A549 (cell line): ENCODE results near the gene SLC66A2. TPM values are rescaled to one million over a fixed set of nuclear protein-coding genes. Genes with fewer than 3 reads are reported as not detected.

Experiments
- ATAC-seq, 2 experiments: fragments of 200-7000 bp in 1 of 2; fragments of >200 bp in 1 of 2; cut with Nextera tagmentation in 1 of 2; cut with Tn5 transposase in 1 of 2; 3 replicates each; pipeline versions ENCODE4 v1.8.0 to v1.9.1; 2018 to 2020; ENCODE audit warnings: mild to moderate bottlenecking in 1 of 2, moderate library complexity in 1 of 2
- CTCF ChIA-PET: fragments of 300-600 bp; sonication (Branson Sonifier 250); formaldehyde crosslinking; extraction: SDS; loops from one replicate; lab custom pipeline; 2021; ENCODE audit warnings: antibody characterized with exemption, inconsistent platforms; lab: Yijun Ruan, JAX
- POLR2A ChIA-PET: fragments of 350-600 bp; formaldehyde crosslinking; extraction: SDS; loops from one replicate; lab custom pipeline; 2021; ENCODE audit warnings: antibody characterized with exemption, inconsistent platforms; lab: Yijun Ruan, JAX
- DNase-seq, 2 experiments: peaks; one replicate each; pipeline versions ENCODE4 v3.0.0 to v3.0.0-alpha.2; 2011 to 2016; ENCODE audit warnings: low read depth in 1 of 2, low spot score in 1 of 2
- FAIRE-seq: peaks from 2 replicates; lab custom pipeline; 2011; peaks lifted over from hg19 to GRCh38; lab: Jason Lieb, UNC
- H3K27ac ChIP-seq, 2 experiments: fragments of >200 bp; sonication (Bioruptor Twin); formaldehyde crosslinking; 3 replicates each; pipeline ENCODE4 v1.5.1; 2016 to 2017
- H3K4me1 ChIP-seq: fragments of >200 bp; sonication (Bioruptor Twin); formaldehyde crosslinking; 3 replicates; pipeline ENCODE4 v1.6.1; 2016
- H3K4me2 ChIP-seq: fragments of >200 bp; sonication (Bioruptor Twin); formaldehyde crosslinking; 3 replicates; pipeline ENCODE4 v1.6.1; 2016
- H3K4me3 ChIP-seq: fragments of >200 bp; sonication (Bioruptor Twin); formaldehyde crosslinking; 3 replicates; pipeline ENCODE4 v1.5.1; 2016
- H3K9me3 ChIP-seq: fragments of >200 bp; sonication (Bioruptor Twin); formaldehyde crosslinking; 3 replicates; pipeline ENCODE4 v1.6.1; 2016
- ATOH8 ChIP-seq: fragments of 250-450 bp; sonication (Bioruptor Pico); IDR thresholded peaks from 2 replicates; pipeline ENCODE4 v1.5.0; 2020; ENCODE audit warnings: low read depth, mild to moderate bottlenecking, moderate library complexity
- CBX2 ChIP-seq: fragments of 200-600 bp; sonication (generic); IDR thresholded peaks from 2 replicates; pipeline ENCODE4 v1.6.1; 2016; ENCODE audit warnings: low read depth, mild to moderate bottlenecking, borderline replicate concordance
- CHD2 ChIP-seq: fragments of 150-350 bp; IDR thresholded peaks from 2 replicates; pipeline ENCODE4 v1.6.1; 2014; ENCODE audit warnings: low read length; ENCODE audit not compliant: partially characterized antibody
- CHD4 ChIP-seq: fragments of 200-600 bp; sonication (generic); IDR thresholded peaks from 2 replicates; pipeline ENCODE4 v1.6.1; 2016; ENCODE audit warnings: antibody characterized with exemption, mild to moderate bottlenecking, borderline replicate concordance
- EHMT2 ChIP-seq: fragments of 200-600 bp; sonication (generic); IDR thresholded peaks from 2 replicates; pipeline ENCODE4 v1.6.1; 2016; ENCODE audit warnings: antibody characterized with exemption, low read depth, mild to moderate bottlenecking, moderate library complexity
- EP300 ChIP-seq, 2 experiments: fragments of >200 bp; sonication (Bioruptor Twin); formaldehyde crosslinking; IDR thresholded peaks; 2 replicates in 1 of 2; 3 replicates in 1 of 2; pipeline ENCODE4 v1.6.1; 2016 to 2017
- ESRRA ChIP-seq: fragments of 150-350 bp; IDR thresholded peaks from 2 replicates; pipeline ENCODE4 v1.6.1; 2014; ENCODE audit warnings: mild to moderate bottlenecking, low read length, borderline replicate concordance
- FOSL2 ChIP-seq, 2 experiments: fragments of 450-650 bp in 1 of 2; fragments of >200 bp in 1 of 2; sonication (Bioruptor Twin) in 1 of 2; formaldehyde crosslinking; IDR thresholded peaks; 2 replicates each; pipeline versions ENCODE4 v1.5.0 to v1.6.1; 2016 to 2020; ENCODE audit warnings: mild to moderate bottlenecking in 1 of 2, moderate library complexity in 1 of 2
- FOXS1 ChIP-seq: fragments of 250-450 bp; sonication (Bioruptor Pico); IDR thresholded peaks from 2 replicates; pipeline ENCODE4 v1.5.0; 2020; ENCODE audit warnings: mild to moderate bottlenecking, moderate library complexity
- GATA3 ChIP-seq: IDR thresholded peaks from 2 replicates; pipeline ENCODE4 v1.6.1; 2012; ENCODE audit warnings: borderline replicate concordance
- HES2 ChIP-seq: fragments of >200 bp; sonication (Bioruptor Twin); formaldehyde crosslinking; IDR thresholded peaks from 2 replicates; pipeline ENCODE4 v1.6.1; 2016
- JUN ChIP-seq, 2 experiments: fragments of >200 bp; sonication (Bioruptor Twin); formaldehyde crosslinking; IDR thresholded peaks; 2 replicates in 1 of 2; 3 replicates in 1 of 2; pipeline ENCODE4 v1.6.1; 2016 to 2017
- KDM1A ChIP-seq: fragments of 200-600 bp; sonication (generic); IDR thresholded peaks from 2 replicates; pipeline ENCODE4 v1.6.1; 2016; ENCODE audit warnings: low read depth, mild to moderate bottlenecking
- KDM5A ChIP-seq: fragments of 200-600 bp; sonication (generic); IDR thresholded peaks from 2 replicates; pipeline ENCODE4 v1.6.1; 2016; ENCODE audit warnings: antibody characterized with exemption, mild to moderate bottlenecking
- MAZ ChIP-seq: fragments of 150-350 bp; IDR thresholded peaks from 2 replicates; pipeline ENCODE4 v1.6.1; 2014; ENCODE audit warnings: antibody characterized with exemption, low read depth, low read length, borderline replicate concordance
- MYC ChIP-seq: IDR thresholded peaks from 2 replicates; pipeline ENCODE4 v1.6.1; 2012; ENCODE audit warnings: mild to moderate bottlenecking, inconsistent platforms, low read length, improper control_type of control experiment, borderline replicate concordance
- NFE2L2 ChIP-seq: fragments of 150-350 bp; conservative IDR thresholded peaks from 2 replicates; pipeline ENCODE4 v1.6.1; 2014; ENCODE audit warnings: low read length
- NPAS2 ChIP-seq: fragments of 250-450 bp; sonication (Bioruptor Pico); IDR thresholded peaks from 2 replicates; pipeline ENCODE4 v1.8.0; 2022; ENCODE audit warnings: mild to moderate bottlenecking, moderate library complexity, borderline replicate concordance
- NR3C1 ChIP-seq: fragments of >200 bp; sonication (Bioruptor Twin); formaldehyde crosslinking; IDR thresholded peaks from 3 replicates; pipeline ENCODE4 v1.6.1; 2017
- PBX3 ChIP-seq: IDR thresholded peaks from 2 replicates; pipeline ENCODE4 v1.6.1; 2012
- PHF8 ChIP-seq: fragments of 200-600 bp; sonication (generic); IDR thresholded peaks from 2 replicates; pipeline ENCODE4 v1.6.1; 2016; ENCODE audit warnings: low read depth, mild to moderate bottlenecking, antibody characterized with exemption, moderate library complexity, borderline replicate concordance
- RAD21 ChIP-seq, 2 experiments: fragments of >200 bp in 1 of 2; sonication (Bioruptor Twin) in 1 of 2; formaldehyde crosslinking in 1 of 2; IDR thresholded peaks in 1 of 2; conservative IDR thresholded peaks in 1 of 2; 2 replicates in 1 of 2; 3 replicates in 1 of 2; pipeline ENCODE4 v1.6.1; 2012 to 2018; ENCODE audit warnings: inconsistent platforms in 1 of 2
- RARB ChIP-seq: fragments of 250-450 bp; sonication (Bioruptor Pico); IDR thresholded peaks from 2 replicates; pipeline ENCODE4 v1.8.0; 2021; ENCODE audit warnings: mild to moderate bottlenecking, moderate library complexity
- SMC3 ChIP-seq: fragments of >200 bp; sonication (Bioruptor Twin); formaldehyde crosslinking; IDR thresholded peaks from 3 replicates; pipeline ENCODE4 v1.6.1; 2018; ENCODE audit warnings: inconsistent platforms
- TP53 ChIP-seq: fragments of 250-450 bp; sonication (Bioruptor Pico); IDR thresholded peaks from 2 replicates; pipeline ENCODE4 v1.5.0; 2021; ENCODE audit warnings: mild to moderate bottlenecking, moderate library complexity
- ZFP36 ChIP-seq: fragments of 450-650 bp; IDR thresholded peaks from 2 replicates; pipeline ENCODE4 v1.6.1; 2014; ENCODE audit warnings: borderline replicate concordance; ENCODE audit not compliant: partially characterized antibody
- ZSCAN20 ChIP-seq: fragments of 250-450 bp; sonication (Bioruptor Pico); IDR thresholded peaks from 2 replicates; pipeline ENCODE4 v1.8.0; 2022; ENCODE audit warnings: mild to moderate bottlenecking, moderate library complexity
- WGBS: methylation state at CpG from one replicate; pipeline ENCODE4 v1.1.6; 2017; ENCODE audit errors: missing lambda C conversion rate; 5-methylcytosine and 5-hydroxymethylcytosine counted together
- polyA plus RNA-seq, 4 experiments: library from polyadenylated mRNA; depleted of rRNA in 3 of 4; stranded (reverse); fragments of >200 nt; fragmentation: RNase III in 1 of 4; extraction: RNeasy Plus Mini Kit Qiagen cat#74134 plus additional on column Dnase treatment in 1 of 4; gene quantifications; 2 replicates in 3 of 4; 3 replicates in 1 of 4; pipeline ENCODE4 v1.2.3, GENCODE V29; 2011 to 2017
- TF ChIP-seq, protein P1 (sequence below): fragments of >200 bp; sonication (Bioruptor Twin); formaldehyde crosslinking; IDR thresholded peaks from 3 replicates; pipeline ENCODE4 v1.5.1; 2016
- TF ChIP-seq, protein P2 (sequence below): IDR thresholded peaks from 2 replicates; pipeline ENCODE4 v1.6.1; 2012; ENCODE audit warnings: low read depth, borderline replicate concordance

The SLC66A2 gene
- polyA plus RNA-seq, 2 of the 4 experiments (the other 2 are of a cell fraction) = 4.8 to 11.5 TPM

GRCh38 chr18:79942211-79942610 lies 9.2 kb downstream of the SLC66A2 start:
- Histone ChIP-seq H3K27ac (no peak overlapping the region), H3K4me2 (no peak overlapping the region), H3K4me3 (no peak overlapping the region), H3K4me1 (no peaks in the 10 kb centered on the region), H3K9me3 (no peaks in the 10 kb centered on the region)
- POLR2A ChIA-PET = no interaction called here
- 86% methylated on average over 7 of the region's 7 CpGs for WGBS
- ATAC-seq (no peak), FAIRE-seq (no peak), DNase-seq (no peak)
- CTCF ChIA-PET = no interaction called here
- no peak for TF ChIP-seq CHD4
- TF ChIP-seq MYC = no peak
- TF ChIP-seq GATA3 = no peak

- Histone ChIP-seq H3K27ac (no peak overlapping the region), H3K4me2 (no peak overlapping the region), H3K4me3 (no peak overlapping the region), H3K9me3 (no peaks in the 10 kb centered on the region), H3K4me1 (no peaks in the 10 kb centered on the region)
- DNase-seq (no peak), FAIRE-seq (no peak), ATAC-seq (no peak)
- WGBS = 85% methylated on average over 10 of the region's 16 CpGs
- POLR2A ChIA-PET = no interaction called here
- TF ChIP-seq SMC3 = no peak
- TF ChIP-seq ZFP36 = no peak
- TF ChIP-seq EP300 (IDR thresholded peaks at IDR 0.05) = no peak
- no peak for TF ChIP-seq CBX2
- TF ChIP-seq FOXS1 (CRISPR knock-in tag) = no peak
- no peak for TF ChIP-seq NFE2L2
- no peak for TF ChIP-seq PBX3
- TF ChIP-seq MAZ = no peak
- no peak for TF ChIP-seq KDM5A
- TF ChIP-seq, protein P1, sequence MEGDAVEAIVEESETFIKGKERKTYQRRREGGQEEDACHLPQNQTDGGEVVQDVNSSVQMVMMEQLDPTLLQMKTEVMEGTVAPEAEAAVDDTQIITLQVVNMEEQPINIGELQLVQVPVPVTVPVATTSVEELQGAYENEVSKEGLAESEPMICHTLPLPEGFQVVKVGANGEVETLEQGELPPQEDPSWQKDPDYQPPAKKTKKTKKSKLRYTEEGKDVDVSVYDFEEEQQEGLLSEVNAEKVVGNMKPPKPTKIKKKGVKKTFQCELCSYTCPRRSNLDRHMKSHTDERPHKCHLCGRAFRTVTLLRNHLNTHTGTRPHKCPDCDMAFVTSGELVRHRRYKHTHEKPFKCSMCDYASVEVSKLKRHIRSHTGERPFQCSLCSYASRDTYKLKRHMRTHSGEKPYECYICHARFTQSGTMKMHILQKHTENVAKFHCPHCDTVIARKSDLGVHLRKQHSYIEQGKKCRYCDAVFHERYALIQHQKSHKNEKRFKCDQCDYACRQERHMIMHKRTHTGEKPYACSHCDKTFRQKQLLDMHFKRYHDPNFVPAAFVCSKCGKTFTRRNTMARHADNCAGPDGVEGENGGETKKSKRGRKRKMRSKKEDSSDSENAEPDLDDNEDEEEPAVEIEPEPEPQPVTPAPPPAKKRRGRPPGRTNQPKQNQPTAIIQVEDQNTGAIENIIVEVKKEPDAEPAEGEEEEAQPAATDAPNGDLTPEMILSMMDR = no peak
- TF ChIP-seq ATOH8 (CRISPR knock-in tag) = no peak
- no peak for TF ChIP-seq RARB (CRISPR knock-in tag)
- CTCF ChIA-PET = no interaction called here
Measured at GRCh38 chr18:79941473-79942119, 9.9 kb downstream of the SLC66A2 start.

DNA sequence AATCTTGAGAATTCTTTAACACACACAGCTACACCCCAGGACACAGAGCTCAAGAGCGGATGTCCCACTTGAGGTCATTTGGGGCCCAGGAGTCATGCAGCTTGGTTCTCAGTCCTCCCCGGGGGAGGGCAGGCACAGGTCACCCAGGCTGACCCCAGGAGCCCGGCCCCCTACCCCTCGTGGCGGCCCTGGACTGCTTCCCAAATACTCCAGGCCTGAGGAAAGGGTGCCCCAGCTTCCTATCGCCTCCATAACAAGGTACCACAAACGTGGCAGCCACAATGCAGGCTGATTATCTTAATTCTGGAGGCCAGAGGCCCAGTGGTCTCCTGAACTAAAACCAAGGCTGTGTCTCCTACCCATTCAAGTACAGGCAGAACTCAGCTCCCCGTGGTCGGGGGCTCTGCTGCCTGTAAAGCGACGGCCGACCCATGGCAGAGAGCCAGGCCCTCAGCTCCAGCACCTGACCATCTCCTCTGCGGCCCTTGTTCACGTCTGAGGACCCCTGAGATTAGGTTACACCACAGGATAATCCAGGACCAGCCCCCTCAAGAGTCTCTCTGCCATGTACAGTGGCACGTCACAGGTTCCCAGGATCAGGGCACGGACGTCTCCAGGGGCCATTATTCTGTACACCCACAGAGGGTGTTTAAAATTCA lies 10.5 kb downstream of the SLC66A2 start:
- FAIRE-seq = no peak
- no peaks in the 10 kb centered on the region for H3K4me1 ChIP-seq
- ATAC-seq = no peak
- no peaks in the 10 kb centered on the region; the same call in 2 of the 3 replicates for H3K9me3 ChIP-seq
- no peak overlapping the region for H3K4me2 ChIP-seq
- no peak for DNase-seq
- CTCF ChIA-PET = no interaction called here
- POLR2A ChIA-PET = no interaction called here
- H3K27ac ChIP-seq = no peak overlapping the region
- no peak overlapping the region for H3K4me3 ChIP-seq
- 81% methylated on average over 6 of the region's 17 CpGs for WGBS
- no peak for TF ChIP-seq FOSL2 (IDR thresholded peaks at IDR 0.05)
- no peak for TF ChIP-seq FOSL2 (CRISPR knock-in tag; IDR thresholded peaks at IDR 0.05)
- TF ChIP-seq EHMT2 = no peak
- TF ChIP-seq EP300 (IDR thresholded peaks at IDR 0.05) = no peak
- TF ChIP-seq NPAS2 (CRISPR knock-in tag) = no peak
- TF ChIP-seq ZFP36 = no peak
- no peak for TF ChIP-seq PHF8
- TF ChIP-seq TP53 (CRISPR knock-in tag) = no peak
- no peak for TF ChIP-seq SMC3
- no peak for TF ChIP-seq RAD21 (conservative IDR thresholded peaks at IDR 0.05 in 1 of 2, IDR thresholded peaks at IDR 0.05 in 1 of 2)
- no peak for TF ChIP-seq NR3C1
- TF ChIP-seq, protein P2, sequence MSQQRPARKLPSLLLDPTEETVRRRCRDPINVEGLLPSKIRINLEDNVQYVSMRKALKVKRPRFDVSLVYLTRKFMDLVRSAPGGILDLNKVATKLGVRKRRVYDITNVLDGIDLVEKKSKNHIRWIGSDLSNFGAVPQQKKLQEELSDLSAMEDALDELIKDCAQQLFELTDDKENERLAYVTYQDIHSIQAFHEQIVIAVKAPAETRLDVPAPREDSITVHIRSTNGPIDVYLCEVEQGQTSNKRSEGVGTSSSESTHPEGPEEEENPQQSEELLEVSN = no peak
- TF ChIP-seq KDM1A = no peak
- TF ChIP-seq JUN (IDR thresholded peaks at IDR 0.05) = no peak
- TF ChIP-seq CHD2 = no peak
- no peak for TF ChIP-seq HES2
- no peak for TF ChIP-seq ESRRA
- TF ChIP-seq ZSCAN20 (CRISPR knock-in tag) = no peak
